ENCODE measurements around the gene PLCH2.
"Not testable (repeated sequence)": the region's sequence is repeated elsewhere in the genome, so short reads cannot be mapped to it uniquely, and the experiment has no call there.

Gene PLCH2

DNA sequence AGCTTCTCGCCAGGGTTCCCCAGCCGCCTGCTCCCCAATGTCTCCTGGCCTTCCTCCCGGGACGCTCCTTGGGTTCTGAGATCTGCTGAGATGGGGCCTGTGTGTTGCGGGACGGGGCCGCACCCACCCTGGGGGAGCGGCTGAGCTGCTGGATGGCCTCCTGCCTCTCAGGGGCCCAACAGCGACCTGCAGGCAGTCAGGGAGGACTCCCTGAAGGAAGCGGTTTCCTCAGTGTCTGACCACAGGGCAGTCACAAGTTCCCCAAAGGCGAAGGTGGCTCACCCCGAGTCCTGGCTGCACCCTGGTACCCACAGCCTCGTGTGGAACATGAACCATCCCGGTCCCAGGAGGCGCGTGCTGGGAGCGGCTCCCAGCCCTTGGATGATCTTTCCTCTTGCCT lies 18.6 kb upstream of the PLCH2 start:
- TF ChIP-seq, protein P1, sequence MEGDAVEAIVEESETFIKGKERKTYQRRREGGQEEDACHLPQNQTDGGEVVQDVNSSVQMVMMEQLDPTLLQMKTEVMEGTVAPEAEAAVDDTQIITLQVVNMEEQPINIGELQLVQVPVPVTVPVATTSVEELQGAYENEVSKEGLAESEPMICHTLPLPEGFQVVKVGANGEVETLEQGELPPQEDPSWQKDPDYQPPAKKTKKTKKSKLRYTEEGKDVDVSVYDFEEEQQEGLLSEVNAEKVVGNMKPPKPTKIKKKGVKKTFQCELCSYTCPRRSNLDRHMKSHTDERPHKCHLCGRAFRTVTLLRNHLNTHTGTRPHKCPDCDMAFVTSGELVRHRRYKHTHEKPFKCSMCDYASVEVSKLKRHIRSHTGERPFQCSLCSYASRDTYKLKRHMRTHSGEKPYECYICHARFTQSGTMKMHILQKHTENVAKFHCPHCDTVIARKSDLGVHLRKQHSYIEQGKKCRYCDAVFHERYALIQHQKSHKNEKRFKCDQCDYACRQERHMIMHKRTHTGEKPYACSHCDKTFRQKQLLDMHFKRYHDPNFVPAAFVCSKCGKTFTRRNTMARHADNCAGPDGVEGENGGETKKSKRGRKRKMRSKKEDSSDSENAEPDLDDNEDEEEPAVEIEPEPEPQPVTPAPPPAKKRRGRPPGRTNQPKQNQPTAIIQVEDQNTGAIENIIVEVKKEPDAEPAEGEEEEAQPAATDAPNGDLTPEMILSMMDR (IDR thresholded peaks at IDR 0.05; ENCODE audit: low read depth, low read length, missing control alignments) = no peak
- H3K4me3 ChIP-seq (replicated peaks; ENCODE audit: low read depth, low read length) = no peak overlapping the region
- no peak for DNase-seq (ENCODE audit: extremely low read depth, low read depth)

DNA sequence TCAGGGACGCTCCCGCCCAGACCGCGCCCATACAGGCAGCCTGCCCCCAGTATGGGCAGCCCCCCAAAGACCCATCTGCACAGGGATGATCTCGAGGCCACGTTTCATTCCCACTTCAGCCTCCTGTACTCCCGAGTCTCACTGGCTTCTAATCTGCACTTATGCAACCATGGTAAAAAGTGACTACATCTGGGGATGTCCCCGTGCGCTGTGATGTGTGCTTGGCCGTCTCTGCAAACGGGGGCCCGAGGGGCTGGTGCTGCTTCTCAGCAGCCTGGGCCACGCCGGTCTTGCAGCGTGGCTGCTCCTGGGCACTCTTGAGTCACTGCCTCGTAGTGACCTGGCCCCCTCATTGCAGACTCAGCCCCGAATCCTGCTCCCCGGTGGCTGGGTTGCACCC lies 17.4 kb upstream of the PLCH2 start:
- H3K4me3 ChIP-seq (replicated peaks; ENCODE audit: low read depth, low read length) = no peak overlapping the region
- DNase-seq (ENCODE audit: extremely low read depth, low read depth) = no peak
- TF ChIP-seq, protein P1 (IDR thresholded peaks at IDR 0.05; ENCODE audit: low read depth, low read length, missing control alignments) = no peak

DNA sequence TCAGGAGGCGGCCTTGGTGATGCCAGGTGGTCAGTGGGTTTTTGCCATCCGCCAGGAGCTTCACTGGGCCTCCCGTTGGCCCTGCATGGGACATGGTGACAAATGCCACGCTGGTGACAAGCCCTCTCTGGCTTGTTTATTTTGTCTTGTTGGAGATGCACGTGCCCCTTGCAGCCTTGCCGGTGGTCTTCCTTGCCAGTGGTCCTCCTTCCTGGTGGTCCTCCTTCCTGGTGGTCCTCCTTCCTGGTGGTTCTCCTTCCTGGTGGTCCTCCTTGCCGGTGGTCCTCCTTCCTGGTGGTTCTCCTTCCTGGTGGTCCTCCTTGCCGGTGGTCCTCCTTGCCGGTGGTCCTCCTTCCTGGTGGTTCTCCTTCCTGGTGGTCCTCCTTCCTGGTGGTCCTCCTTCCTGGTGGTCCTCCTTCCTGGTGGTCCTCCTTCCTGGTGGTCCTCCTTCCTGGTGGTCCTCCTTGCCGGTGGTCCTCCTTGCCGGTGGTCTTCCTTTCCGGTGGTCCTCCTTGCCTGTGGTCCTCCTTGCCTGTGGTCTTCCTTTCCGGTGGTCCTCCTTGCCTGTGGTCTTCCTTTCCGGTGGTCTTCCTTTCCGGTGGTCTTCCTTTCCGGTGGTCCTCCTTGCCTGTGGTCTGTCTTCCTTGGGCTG lies 16.9 kb upstream of the PLCH2 start:
- not testable (repeated sequence) for DNase-seq (ENCODE audit: extremely low read depth, low read depth); H3K4me3 ChIP-seq (replicated peaks; ENCODE audit: low read depth, low read length)

DNA sequence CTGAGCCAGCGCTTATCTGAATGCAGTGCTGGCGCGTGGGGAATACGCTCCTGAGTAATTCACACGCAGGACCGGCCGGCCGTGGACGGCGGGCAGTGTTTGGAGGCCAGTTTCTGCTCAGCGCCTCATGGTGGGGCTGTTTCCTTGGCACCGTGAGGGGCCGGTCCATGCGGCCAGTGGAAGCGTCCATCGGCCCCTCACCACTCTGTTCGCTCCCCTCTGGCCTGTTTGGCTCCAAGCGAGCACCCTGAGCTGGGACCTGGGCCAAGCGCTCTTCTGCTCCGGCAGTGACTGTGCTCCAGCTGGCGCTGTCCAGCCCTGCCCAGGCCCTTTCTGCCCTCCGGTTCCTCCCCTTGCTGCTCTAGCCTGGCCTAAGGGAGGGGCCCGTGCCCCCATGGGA lies 16.3 kb upstream of the PLCH2 start:
- TF ChIP-seq, protein P1 (IDR thresholded peaks at IDR 0.05; ENCODE audit: low read depth, low read length, missing control alignments) = no peak
- DNase-seq (ENCODE audit: extremely low read depth, low read depth) = no peak
- no peak overlapping the region for H3K4me3 ChIP-seq (replicated peaks; ENCODE audit: low read depth, low read length)

DNA sequence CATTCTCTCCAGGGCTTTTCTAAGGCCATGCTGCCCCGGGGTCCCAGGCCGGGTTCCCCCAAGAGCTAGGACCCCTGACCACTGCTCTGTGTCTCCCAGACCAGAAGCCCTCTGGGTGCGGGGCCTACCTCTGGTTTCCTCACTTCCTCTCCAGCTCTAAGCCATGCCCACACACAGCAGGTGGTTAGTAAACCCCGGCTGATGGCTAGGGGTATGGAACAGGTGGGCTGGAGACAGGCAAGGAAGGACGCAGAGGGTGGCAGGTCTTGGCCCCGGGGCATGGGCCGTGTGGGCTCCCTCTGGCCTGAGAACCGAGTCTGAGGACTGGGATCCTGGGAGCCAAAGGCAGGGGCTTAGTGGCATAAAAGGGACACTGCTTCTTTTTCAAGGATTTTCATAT lies 15.9 kb upstream of the PLCH2 start:
- DNase-seq (ENCODE audit: extremely low read depth, low read depth) = no peak
- H3K4me3 ChIP-seq (replicated peaks; ENCODE audit: low read depth, low read length) = no peak overlapping the region
- TF ChIP-seq, protein P1 (IDR thresholded peaks at IDR 0.05; ENCODE audit: low read depth, low read length, missing control alignments) = no peak

DNA sequence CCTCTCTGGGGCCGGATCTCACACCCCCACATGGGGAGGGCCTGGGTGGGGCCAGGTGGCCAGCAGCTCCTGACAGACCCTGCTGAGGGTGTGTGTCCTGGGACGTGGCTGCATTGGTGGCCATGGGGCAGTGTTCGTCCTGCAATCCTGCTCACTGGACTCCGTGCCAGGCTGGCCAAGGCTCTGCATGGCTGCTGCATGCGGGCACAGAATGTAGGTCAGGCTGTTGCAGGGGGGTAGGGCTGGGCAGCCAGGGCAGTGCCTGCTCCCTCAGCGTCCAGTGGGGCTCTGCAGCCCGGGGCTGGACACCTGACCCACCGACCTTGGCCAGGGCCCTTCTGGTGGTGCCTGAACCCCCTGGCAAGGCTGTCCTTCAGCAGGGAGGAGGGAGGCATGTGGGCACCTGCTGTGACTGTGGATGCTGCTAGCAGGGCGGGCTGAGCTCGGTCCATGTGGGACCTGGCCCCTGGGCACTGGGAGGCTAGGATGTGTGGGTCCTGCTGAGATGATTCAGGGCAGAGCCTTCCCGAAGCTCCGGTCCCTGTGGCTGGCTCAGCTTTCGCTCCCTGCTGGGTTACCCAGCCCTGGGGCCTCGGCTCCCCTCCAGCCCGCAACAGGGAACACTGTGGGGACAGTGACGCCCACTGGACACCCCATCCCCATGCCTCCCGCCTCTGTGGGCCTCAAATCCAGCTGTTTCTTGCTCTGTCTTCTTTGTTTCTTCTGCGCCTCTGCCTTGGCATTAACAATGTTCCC lies 14.9 kb upstream of the PLCH2 start:
- TF ChIP-seq, protein P1 (IDR thresholded peaks at IDR 0.05; ENCODE audit: low read depth, low read length, missing control alignments) = no peak
- no peak overlapping the region for H3K4me3 ChIP-seq (replicated peaks; ENCODE audit: low read depth, low read length)
- DNase-seq (ENCODE audit: extremely low read depth, low read depth) = no peak

DNA sequence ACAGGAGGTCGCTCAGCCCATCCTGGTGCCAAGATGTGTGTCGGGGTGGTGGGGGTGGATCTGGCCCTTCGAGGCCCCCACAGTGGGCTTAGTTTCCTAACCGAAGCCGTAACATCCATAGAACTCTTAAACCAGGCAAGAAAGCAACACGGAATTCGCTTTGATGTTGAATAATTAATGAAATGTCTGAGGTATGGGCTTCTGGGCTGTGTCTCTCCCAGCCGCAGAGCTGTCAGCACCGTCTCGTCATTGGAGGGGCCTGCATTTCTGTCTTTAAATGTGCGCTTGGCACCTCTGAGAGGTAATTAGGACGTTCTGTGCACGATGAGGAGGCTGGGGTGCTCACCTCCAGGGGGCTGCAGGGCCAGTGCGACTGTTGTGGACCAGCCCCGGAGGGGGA lies 13.3 kb upstream of the PLCH2 start:
- DNase-seq (ENCODE audit: extremely low read depth, low read depth) = no peak
- TF ChIP-seq, protein P1 (IDR thresholded peaks at IDR 0.05; ENCODE audit: low read depth, low read length, missing control alignments) = no peak
- no peak overlapping the region for H3K4me3 ChIP-seq (replicated peaks; ENCODE audit: low read depth, low read length)
